ENCODE measurements around the gene RAB27B. TPM values are rescaled to one million over a fixed set of nuclear protein-coding genes. Genes with fewer than 3 reads are reported as not detected.

RAB27B gene
- total RNA-seq, 1 donor from 2014 or later: 13.4 TPM

DNA sequence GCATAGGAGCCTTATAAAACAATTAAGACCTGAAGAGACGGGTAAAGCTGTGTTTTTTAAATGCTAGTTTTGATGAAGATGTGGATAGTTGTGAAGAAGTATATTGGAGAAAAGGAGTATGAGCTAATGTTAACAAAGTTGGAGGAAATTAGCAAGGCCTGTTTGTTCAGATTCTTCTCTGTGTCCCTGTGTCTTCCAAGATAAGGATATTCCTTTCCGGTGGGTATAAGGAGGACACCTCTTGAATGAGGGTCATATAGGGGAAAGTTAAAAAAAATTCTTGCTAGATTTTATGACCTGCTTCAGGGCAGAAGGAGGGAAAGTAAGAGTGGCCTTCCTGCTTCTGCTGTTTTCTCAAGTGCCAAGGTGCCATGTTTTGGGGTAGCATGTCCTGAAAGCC, 72.0 kb downstream of the RAB27B start:
- TF ChIP-seq, protein P1, sequence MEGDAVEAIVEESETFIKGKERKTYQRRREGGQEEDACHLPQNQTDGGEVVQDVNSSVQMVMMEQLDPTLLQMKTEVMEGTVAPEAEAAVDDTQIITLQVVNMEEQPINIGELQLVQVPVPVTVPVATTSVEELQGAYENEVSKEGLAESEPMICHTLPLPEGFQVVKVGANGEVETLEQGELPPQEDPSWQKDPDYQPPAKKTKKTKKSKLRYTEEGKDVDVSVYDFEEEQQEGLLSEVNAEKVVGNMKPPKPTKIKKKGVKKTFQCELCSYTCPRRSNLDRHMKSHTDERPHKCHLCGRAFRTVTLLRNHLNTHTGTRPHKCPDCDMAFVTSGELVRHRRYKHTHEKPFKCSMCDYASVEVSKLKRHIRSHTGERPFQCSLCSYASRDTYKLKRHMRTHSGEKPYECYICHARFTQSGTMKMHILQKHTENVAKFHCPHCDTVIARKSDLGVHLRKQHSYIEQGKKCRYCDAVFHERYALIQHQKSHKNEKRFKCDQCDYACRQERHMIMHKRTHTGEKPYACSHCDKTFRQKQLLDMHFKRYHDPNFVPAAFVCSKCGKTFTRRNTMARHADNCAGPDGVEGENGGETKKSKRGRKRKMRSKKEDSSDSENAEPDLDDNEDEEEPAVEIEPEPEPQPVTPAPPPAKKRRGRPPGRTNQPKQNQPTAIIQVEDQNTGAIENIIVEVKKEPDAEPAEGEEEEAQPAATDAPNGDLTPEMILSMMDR (IDR thresholded peaks at IDR 0.05; ENCODE audit: unreplicated experiment): no peak
- DNase-seq (ENCODE audit: low spot score, unreplicated experiment): no peak
- Mint-ChIP-seq H3K4me3 (ENCODE audit: low read depth) (no peak overlapping the region), H3K9me3 (ENCODE audit: low read depth) (no peaks in the 10 kb centered on the region), H3K36me3 (ENCODE audit: insufficient read depth) (no peaks in the 10 kb centered on the region), H3K27ac (no peak overlapping the region), H3K27me3 (no peaks in the 10 kb centered on the region), H3K4me1 (ENCODE audit: low read depth) (no peaks in the 10 kb centered on the region)

DNA sequence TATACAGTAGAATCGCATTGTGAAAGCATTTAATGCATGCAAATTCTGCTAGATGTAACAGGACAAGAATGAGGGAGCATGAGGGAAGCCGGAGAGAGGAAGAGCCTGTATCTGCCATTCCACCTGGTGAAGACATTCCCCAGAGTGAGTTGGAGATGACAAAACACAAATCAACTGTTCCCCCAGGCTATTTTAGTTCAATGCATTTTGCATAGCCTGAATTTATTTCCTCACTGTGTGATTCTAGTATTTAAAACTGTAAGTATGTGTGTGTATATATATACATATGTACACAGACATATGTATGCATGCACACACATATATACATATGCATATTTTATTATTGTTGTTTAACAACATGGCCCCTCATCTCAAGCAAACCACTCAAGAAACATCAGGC, 76.3 kb downstream of the RAB27B start:
- Mint-ChIP-seq H3K9me3 (ENCODE audit: low read depth) (no peaks in the 10 kb centered on the region), H3K27me3 (no peaks in the 10 kb centered on the region), H3K36me3 (ENCODE audit: insufficient read depth) (no peaks in the 10 kb centered on the region), H3K4me1 (ENCODE audit: low read depth) (no peaks in the 10 kb centered on the region), H3K27ac (no peak overlapping the region), H3K4me3 (ENCODE audit: low read depth) (no peak overlapping the region)
- DNase-seq (ENCODE audit: low spot score, unreplicated experiment): no peak
- TF ChIP-seq, protein P1 (IDR thresholded peaks at IDR 0.05; ENCODE audit: unreplicated experiment): no peak

DNA sequence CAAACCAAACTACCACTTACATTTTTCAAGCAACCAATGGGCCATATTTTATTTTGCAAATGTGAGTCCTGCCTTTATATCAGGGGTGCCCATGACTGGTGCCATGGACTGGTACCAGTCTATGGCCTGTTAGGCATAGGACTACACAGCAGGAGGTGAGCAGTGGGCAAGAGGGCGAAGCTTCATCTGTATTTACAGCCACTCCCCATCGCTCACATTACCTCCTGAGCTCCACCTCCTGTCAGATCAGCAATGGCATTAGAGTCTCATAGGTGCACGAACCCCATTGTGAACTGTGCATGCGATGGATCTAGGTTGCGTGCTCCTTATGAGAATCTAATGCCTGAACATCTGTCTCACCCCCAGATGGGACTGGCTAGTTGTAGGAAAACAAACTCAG, 77.4 kb downstream of the RAB27B start:
- TF ChIP-seq, protein P1 (IDR thresholded peaks at IDR 0.05; ENCODE audit: unreplicated experiment): no peak
- no peaks in the 10 kb centered on the region for H3K9me3 Mint-ChIP-seq (ENCODE audit: low read depth)
- DNase-seq (ENCODE audit: low spot score, unreplicated experiment): no peak

GRCh38 chr18:54906331-54907185, 78.3 kb downstream of the RAB27B start:
- Mint-ChIP-seq H3K9me3 (ENCODE audit: low read depth) (no peaks in the 10 kb centered on the region), H3K27ac (no peak overlapping the region), H3K27me3 (no peaks in the 10 kb centered on the region), H3K4me1 (ENCODE audit: low read depth) (no peaks in the 10 kb centered on the region), H3K36me3 (ENCODE audit: insufficient read depth) (no peaks in the 10 kb centered on the region), H3K4me3 (ENCODE audit: low read depth) (no peak overlapping the region)
- TF ChIP-seq, protein P1 (IDR thresholded peaks at IDR 0.05; ENCODE audit: unreplicated experiment): no peak
- DNase-seq (ENCODE audit: low spot score, unreplicated experiment): no peak

More for the DNA sequence above, 77.4 kb downstream of the RAB27B start:
- no peak overlapping the region for H3K4me3 Mint-ChIP-seq (ENCODE audit: low read depth)
- no peak overlapping the region for H3K27ac Mint-ChIP-seq
- no peaks in the 10 kb centered on the region for H3K4me1 Mint-ChIP-seq (ENCODE audit: low read depth)
- H3K27me3 Mint-ChIP-seq: no peaks in the 10 kb centered on the region
- H3K36me3 Mint-ChIP-seq (ENCODE audit: insufficient read depth): no peaks in the 10 kb centered on the region

- Mint-ChIP-seq H3K4me1 (ENCODE audit: low read depth) (no peaks in the 10 kb centered on the region), H3K4me3 (ENCODE audit: low read depth) (no peak overlapping the region), H3K27me3 (no peaks in the 10 kb centered on the region), H3K9me3 (ENCODE audit: low read depth) (no peaks in the 10 kb centered on the region), H3K36me3 (ENCODE audit: insufficient read depth) (no peaks in the 10 kb centered on the region), H3K27ac (no peak overlapping the region)
- no peak for DNase-seq (ENCODE audit: low spot score, unreplicated experiment)
- TF ChIP-seq, protein P1 (IDR thresholded peaks at IDR 0.05; ENCODE audit: unreplicated experiment): no peak
Measured at GRCh38 chr18:54909538-54909937, 81.3 kb downstream of the RAB27B start.

All from progenitor cell of endocrine pancreas (in vitro differentiated cells).